Astrocyte (in vitro differentiated cells and primary cell): ENCODE results near the gene PIGR.

Source experiments
- CTCF ChIP-seq: IDR thresholded peaks from 2 replicates; pipeline ENCODE4 v1.5.1; 2011; ENCODE audit warnings: low read depth, mild to moderate bottlenecking, inconsistent platforms, low read length, moderate library complexity; ENCODE audit not compliant: insufficient read depth
- EZH2 ChIP-seq: IDR thresholded peaks from 2 replicates; pipeline ENCODE4 v1.6.1; 2012; ENCODE audit warnings: mild to moderate bottlenecking, low read length, inconsistent platforms; ENCODE audit not compliant: insufficient read depth

GRCh38 chr1:206969090-206969489 lies 22.8 kb upstream of the PIGR start:
- no peak for TF ChIP-seq CTCF
- no peak for TF ChIP-seq EZH2
